ENCODE measurements around the gene TAF1C. TPM values are rescaled to one million over a fixed set of nuclear protein-coding genes. Genes with fewer than 3 reads are reported as not detected.

TAF1C gene, protein sequence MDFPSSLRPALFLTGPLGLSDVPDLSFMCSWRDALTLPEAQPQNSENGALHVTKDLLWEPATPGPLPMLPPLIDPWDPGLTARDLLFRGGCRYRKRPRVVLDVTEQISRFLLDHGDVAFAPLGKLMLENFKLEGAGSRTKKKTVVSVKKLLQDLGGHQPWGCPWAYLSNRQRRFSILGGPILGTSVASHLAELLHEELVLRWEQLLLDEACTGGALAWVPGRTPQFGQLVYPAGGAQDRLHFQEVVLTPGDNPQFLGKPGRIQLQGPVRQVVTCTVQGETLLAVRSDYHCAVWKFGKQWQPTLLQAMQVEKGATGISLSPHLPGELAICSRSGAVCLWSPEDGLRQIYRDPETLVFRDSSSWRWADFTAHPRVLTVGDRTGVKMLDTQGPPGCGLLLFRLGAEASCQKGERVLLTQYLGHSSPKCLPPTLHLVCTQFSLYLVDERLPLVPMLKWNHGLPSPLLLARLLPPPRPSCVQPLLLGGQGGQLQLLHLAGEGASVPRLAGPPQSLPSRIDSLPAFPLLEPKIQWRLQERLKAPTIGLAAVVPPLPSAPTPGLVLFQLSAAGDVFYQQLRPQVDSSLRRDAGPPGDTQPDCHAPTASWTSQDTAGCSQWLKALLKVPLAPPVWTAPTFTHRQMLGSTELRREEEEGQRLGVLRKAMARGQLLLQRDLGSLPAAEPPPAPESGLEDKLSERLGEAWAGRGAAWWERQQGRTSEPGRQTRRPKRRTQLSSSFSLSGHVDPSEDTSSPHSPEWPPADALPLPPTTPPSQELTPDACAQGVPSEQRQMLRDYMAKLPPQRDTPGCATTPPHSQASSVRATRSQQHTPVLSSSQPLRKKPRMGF
- 10 to 100 TPM; 92.0 to 99.8 TPM for total RNA-seq
- 51.8 TPM for polyA plus RNA-seq (2013, experiment 1 of 2)
- 37.9 TPM for polyA plus RNA-seq (2013, experiment 2 of 2)
- long read RNA-seq, experiment 1, partial matches to known transcripts, result 3 of 15 reads
- long read RNA-seq, experiment 1, other reads (novel, unspliced or antisense), result 12 of 15 reads
- long read RNA-seq, experiment 2, full-length matches to known transcripts, result 49 of 172 reads
- long read RNA-seq, experiment 2, partial matches to known transcripts, result 21 of 172 reads
- long read RNA-seq, experiment 2, other reads (novel, unspliced or antisense), result 102 of 172 reads
- long read RNA-seq, experiment 3, full-length matches to known transcripts, result 93 of 218 reads
- long read RNA-seq, experiment 3, partial matches to known transcripts, result 39 of 218 reads
- long read RNA-seq, experiment 3, other reads (novel, unspliced or antisense), result 86 of 218 reads
- long read RNA-seq, experiment 4, partial matches to known transcripts, result 0 of 1 reads
- long read RNA-seq, experiment 4, other reads (novel, unspliced or antisense), result 1 of 1 reads

DNA sequence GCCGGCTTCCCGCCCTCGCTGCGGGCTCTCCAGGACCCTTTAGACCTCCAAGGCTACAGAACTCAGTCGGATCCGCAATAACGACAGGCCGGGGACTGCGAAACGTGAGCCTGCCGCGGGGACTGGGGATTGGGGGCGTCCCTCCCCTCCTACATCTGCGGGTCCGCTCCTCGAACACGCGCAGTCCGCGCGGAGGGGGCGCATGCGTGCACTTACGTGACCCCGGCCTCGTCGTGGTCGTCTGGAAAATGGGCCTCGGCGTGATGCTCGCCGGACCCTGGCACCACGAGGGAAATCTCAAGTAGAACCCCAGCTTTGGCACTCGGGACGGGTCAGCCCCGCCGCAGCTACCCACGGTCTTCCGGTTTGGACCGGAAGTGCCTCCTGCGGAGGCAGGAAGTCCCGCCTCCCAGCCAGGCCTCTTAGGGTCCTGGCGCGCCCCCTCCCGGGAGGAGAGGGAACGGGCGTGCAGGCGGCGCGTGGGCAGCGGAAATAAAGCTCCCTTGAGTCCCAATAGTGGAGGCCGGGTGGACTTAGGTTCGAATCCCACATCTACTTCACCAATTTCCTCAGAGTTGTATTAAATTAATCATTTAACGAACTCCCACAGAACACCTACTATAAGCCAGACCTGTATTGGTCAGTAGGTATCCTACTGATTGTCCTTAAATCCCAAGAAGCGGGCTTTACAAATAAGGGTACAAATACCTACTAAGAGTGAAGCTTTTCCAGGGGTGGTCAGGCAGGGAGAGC is at the start of gene TAF1C:
Gene TAF1C (minus strand): TSS at position 373 of the 753 bp plus-strand sequence. CDS start 2,069 bp downstream, outside the sequence.
- no peaks in the 10 kb centered on the region for H3K9me3 ChIP-seq (ENCODE audit: control insufficient read depth, low read length)
- no peaks in the 10 kb centered on the region for H3K4me1 ChIP-seq (ENCODE audit: control insufficient read depth, insufficient read depth, low read length)
- H3K9ac ChIP-seq (ENCODE audit: extremely low read depth, low read length, poor library complexity, severe bottlenecking), result peak within 1 kb of the TSS; percentile 80
- WGBS, 2 experiments (ENCODE audit: insufficient coverage in 1 of 2, insufficient read length in 1 of 2), result 3 to 4% methylated on average over 26 to 55 of the region's 55 CpGs
- peak within 1 kb of the TSS; percentile 95 for H3K4me3 ChIP-seq (ENCODE audit: low read length)
- no peaks in the 10 kb centered on the region for H3K27me3 ChIP-seq (ENCODE audit: control insufficient read depth, insufficient read depth, low read length, poor library complexity, severe bottlenecking)
- peak; percentile 95 for DNase-seq
- Mint-ChIP-seq H3K36me3 (ENCODE audit: low read depth) (peaks cover 25% of the 10 kb centered on the region), H3K9me3 (no peaks in the 10 kb centered on the region), H3K4me3 (peak within 1 kb of the TSS; percentile 94), H3K27me3 (ENCODE audit: insufficient read depth) (no peaks in the 10 kb centered on the region), H3K4me1 (peaks cover 8% of the 10 kb centered on the region), H3K27ac (peak within 1 kb of the TSS; percentile 92)
- TF ChIP-seq, protein P1, sequence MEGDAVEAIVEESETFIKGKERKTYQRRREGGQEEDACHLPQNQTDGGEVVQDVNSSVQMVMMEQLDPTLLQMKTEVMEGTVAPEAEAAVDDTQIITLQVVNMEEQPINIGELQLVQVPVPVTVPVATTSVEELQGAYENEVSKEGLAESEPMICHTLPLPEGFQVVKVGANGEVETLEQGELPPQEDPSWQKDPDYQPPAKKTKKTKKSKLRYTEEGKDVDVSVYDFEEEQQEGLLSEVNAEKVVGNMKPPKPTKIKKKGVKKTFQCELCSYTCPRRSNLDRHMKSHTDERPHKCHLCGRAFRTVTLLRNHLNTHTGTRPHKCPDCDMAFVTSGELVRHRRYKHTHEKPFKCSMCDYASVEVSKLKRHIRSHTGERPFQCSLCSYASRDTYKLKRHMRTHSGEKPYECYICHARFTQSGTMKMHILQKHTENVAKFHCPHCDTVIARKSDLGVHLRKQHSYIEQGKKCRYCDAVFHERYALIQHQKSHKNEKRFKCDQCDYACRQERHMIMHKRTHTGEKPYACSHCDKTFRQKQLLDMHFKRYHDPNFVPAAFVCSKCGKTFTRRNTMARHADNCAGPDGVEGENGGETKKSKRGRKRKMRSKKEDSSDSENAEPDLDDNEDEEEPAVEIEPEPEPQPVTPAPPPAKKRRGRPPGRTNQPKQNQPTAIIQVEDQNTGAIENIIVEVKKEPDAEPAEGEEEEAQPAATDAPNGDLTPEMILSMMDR (conservative IDR thresholded peaks at IDR 0.05), result peak; percentile 97
- peak within 1 kb of the TSS; percentile 24 for H3K27ac ChIP-seq (ENCODE audit: low read depth, low read length)
- H3K36me3 ChIP-seq (ENCODE audit: control insufficient read depth, insufficient read depth, low read length), result peaks cover 27% of the 10 kb centered on the region

DNA sequence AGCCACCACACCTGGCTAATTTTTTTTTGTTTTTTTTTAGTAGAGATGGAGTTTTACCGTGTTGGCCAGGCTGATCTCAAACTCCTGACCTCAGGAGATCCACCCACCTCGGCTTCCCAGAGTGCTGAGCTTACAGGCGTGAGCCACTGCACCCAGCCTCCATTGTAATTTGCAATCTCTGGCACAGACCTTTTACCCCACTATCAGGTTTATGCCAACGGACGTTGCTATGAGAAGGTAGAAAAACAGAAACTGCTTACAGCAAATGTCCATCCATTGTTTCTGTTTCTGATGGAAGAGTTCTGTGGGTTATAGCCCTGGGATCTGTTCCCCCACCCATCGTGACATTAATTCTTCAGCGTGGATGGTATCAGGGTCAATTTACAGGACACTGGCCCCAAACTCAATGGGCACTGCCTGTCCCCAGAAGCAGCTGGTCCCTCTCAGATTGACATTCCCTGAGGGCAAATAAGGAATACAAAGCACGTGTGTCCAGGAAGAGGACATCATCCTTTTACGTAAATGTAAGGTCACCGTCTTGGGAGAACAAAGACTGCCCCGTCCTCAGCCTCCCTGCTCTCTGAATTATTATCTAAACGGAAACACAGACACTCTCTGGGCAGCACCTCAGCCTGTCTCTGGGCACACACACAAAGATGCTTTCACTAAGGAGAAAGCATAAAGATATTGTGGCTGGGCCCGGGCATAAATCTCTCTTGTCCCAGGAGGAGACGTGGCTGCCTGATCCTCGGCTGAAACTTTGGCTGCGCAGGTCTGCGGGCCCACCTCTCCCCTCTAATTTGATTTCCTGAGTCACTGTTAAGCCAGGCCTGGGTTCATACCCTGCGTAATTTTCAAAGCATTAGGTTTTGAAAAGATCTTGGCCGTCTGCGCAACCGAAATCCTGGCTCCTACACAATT is 47.7 kb upstream of the TAF1C start:
- Mint-ChIP-seq H3K9me3 (no peaks in the 10 kb centered on the region), H3K4me3 (no peak overlapping the region), H3K36me3 (ENCODE audit: low read depth) (no peaks in the 10 kb centered on the region), H3K4me1 (no peaks in the 10 kb centered on the region), H3K27ac (no peak overlapping the region), H3K27me3 (ENCODE audit: insufficient read depth) (peaks cover 10% of the 10 kb centered on the region)
- Histone ChIP-seq H3K9me3 (ENCODE audit: control insufficient read depth, low read length) (no peaks in the 10 kb centered on the region), H3K27ac (ENCODE audit: low read depth, low read length) (peak overlapping the region; percentile 84), H3K4me3 (ENCODE audit: low read length) (no peak overlapping the region), H3K4me1 (ENCODE audit: control insufficient read depth, insufficient read depth, low read length) (no peaks in the 10 kb centered on the region), H3K27me3 (ENCODE audit: control insufficient read depth, insufficient read depth, low read length, poor library complexity, severe bottlenecking) (no peaks in the 10 kb centered on the region), H3K36me3 (ENCODE audit: control insufficient read depth, insufficient read depth, low read length) (no peaks in the 10 kb centered on the region), H3K9ac (ENCODE audit: extremely low read depth, low read length, poor library complexity, severe bottlenecking) (no peak overlapping the region)
- WGBS, 2 experiments (ENCODE audit: insufficient coverage in 1 of 2, insufficient read length in 1 of 2), result 91 to 92% methylated on average over 20 to 21 of the region's 21 CpGs
- no peak for DNase-seq
- TF ChIP-seq, protein P1 (conservative IDR thresholded peaks at IDR 0.05), result no peak
